Effector memory CD8-positive, alpha-beta T cell (primary cell): ENCODE measurements around the gene SDCBP2.
A peak's percentile ranks its signal among the peaks of the same experiment; 100 is the strongest.

Experiments
- ATAC-seq: fragments of 150-1000 bp; cut with Tn5 transposase; replicated peaks from 2 replicates; pipeline ENCODE4 v1.10.0; 2021; ENCODE audit warnings: mild to moderate bottlenecking, moderate library complexity
- DNase-seq, 3 experiments: peaks; one replicate each; pipeline ENCODE4 v3.0.0; 2021
- H3K27ac Mint-ChIP-seq, 2 donors: one replicate each; pipeline ENCODE4 v1.8.0; 2022; ENCODE audit warnings: mild to moderate bottlenecking in 2 of 2, mixed read lengths in 2 of 2, moderate library complexity in 2 of 2
- H3K27me3 Mint-ChIP-seq, 2 donors: one replicate each; pipeline ENCODE4 v1.8.0; 2022; ENCODE audit warnings: mixed read lengths in 2 of 2
- H3K36me3 Mint-ChIP-seq: one replicate; pipeline ENCODE4 v1.8.0; 2022; ENCODE audit warnings: mild to moderate bottlenecking, moderate library complexity, mixed read lengths; ENCODE audit not compliant: insufficient read depth
- H3K4me1 Mint-ChIP-seq, 2 donors: one replicate each; pipeline ENCODE4 v1.8.0; 2022; ENCODE audit warnings: low read depth in 2 of 2, mixed read lengths in 2 of 2
- H3K4me3 Mint-ChIP-seq, 2 donors: one replicate each; pipeline ENCODE4 v1.8.0; 2022; ENCODE audit warnings: mild to moderate bottlenecking in 2 of 2, mixed read lengths in 2 of 2, moderate library complexity in 2 of 2
- H3K9me3 Mint-ChIP-seq, 2 donors: one replicate each; pipeline ENCODE4 v1.8.0; 2022; ENCODE audit warnings: mixed read lengths in 2 of 2
- total RNA-seq, 9 experiments: gene quantifications; one replicate each; lab custom pipeline; 2026; lab: John Stamatoyannopoulos, UW

SDCBP2 gene
- total RNA-seq: 1.1 to 9.3 (median 2.1) reads per million in 9 experiments

DNA sequence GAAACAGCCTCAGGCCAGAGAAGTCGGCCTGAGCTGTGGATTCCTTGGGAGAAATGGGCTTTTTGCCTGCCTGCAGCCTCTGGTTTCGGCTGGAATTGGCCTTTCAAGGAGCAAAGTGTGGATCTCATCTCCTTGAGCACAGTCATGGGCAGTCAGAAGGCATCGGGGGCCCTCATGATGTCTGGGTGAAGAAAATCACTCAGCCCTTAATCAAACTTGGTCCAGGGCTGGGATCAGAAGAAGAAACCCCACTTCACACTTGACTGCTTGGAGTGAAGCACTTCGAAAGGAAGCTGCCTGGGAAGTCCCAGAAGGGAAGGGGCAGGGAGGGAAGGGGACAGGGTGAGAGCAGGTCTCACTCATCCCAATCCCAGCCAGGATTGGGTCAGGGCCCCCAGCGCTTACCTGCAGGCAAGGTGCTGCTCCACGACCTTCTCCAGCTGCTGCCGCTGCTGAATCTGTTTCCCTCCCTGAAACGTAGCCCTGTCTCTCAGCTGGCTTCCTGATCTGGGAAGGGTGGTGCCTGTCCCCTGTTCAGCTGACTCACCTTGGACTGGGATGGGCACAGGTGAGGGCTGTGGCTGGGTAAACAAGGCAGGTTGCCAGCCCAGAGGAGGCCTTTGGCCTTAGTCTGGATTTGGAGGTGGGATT is at the start of gene SDCBP2:
Gene SDCBP2, minus strand, starts transcription at position 460 of the 651 bp plus-strand sequence. CDS start 8,723 bp downstream, outside the sequence.
- no peaks in the 10 kb centered on the region for H3K27me3 Mint-ChIP-seq
- no peaks in the 10 kb centered on the region for H3K9me3 Mint-ChIP-seq
- H3K36me3 Mint-ChIP-seq: peaks cover 6% of the 10 kb centered on the region
- H3K4me1 Mint-ChIP-seq: peaks cover 24 to 29% of the 10 kb centered on the region in 2 donors
- H3K4me3 Mint-ChIP-seq: no peak within 1 kb of the TSS
- DNase-seq: no peak
- peak within 1 kb of the TSS; percentile 47 to 92 for H3K27ac Mint-ChIP-seq
- no peak for ATAC-seq

- Mint-ChIP-seq H3K27ac (no peak overlapping the region), H3K36me3 (peaks cover 34% of the 10 kb centered on the region), H3K27me3 (no peaks in the 10 kb centered on the region), H3K9me3 (no peaks in the 10 kb centered on the region), H3K4me1 (peaks cover 39 to 77% of the 10 kb centered on the region in 2 donors), H3K4me3 (no peak overlapping the region)
- DNase-seq: no peak
- no peak for ATAC-seq
These were observed 49.8 kb upstream of the SDCBP2 start for GRCh38 chr20:1378735-1379125.

DNA sequence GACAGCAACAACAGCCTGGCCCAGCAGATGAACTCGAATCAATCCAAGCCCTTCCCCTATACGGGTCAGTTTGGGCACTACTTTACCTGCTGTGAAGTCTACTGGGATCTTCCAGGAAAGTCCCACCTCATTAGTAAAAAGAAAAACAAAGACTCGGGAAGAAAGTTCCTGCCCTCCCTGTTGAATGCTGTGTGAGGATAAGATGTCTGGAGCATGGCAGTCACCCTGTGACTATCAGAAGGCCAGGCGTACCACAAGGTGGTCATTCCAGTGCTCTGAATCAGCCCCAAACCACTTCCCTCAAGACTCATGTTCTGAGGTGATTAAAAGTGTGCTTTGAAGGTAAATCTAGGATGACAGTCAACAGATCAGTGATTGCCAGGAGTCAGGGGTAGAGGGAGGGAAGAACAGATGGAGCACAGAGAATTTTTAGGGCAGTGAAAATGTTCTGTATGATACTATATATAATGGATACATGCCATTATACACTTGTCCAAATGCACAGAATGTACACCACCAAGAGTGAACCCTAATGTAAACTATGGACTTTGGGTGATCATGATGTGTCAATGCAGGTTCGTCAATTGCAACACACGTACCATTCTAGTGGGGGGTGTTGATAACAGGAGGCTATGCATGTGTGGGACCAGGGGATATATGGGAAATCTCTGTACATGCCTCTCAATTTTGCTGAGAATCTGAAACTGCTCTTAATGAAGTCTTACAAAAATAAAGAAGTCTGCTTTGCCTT is 49.2 kb upstream of the SDCBP2 start:
- DNase-seq (no peak), ATAC-seq (no peak)
- Mint-ChIP-seq H3K4me3 (no peak overlapping the region), H3K4me1 (peaks cover 42 to 79% of the 10 kb centered on the region in 2 donors), H3K9me3 (no peaks in the 10 kb centered on the region), H3K27ac (peak overlapping the region; percentile 44 to 52), H3K36me3 (peaks cover 33% of the 10 kb centered on the region), H3K27me3 (no peaks in the 10 kb centered on the region)

- Mint-ChIP-seq H3K27me3 (no peaks in the 10 kb centered on the region), H3K4me3 (no peak overlapping the region), H3K36me3 (peaks cover 33% of the 10 kb centered on the region), H3K4me1 (peaks cover 42 to 73% of the 10 kb centered on the region in 2 donors), H3K27ac (peak overlapping the region; percentile 62 to 78), H3K9me3 (no peaks in the 10 kb centered on the region)
- no peak for ATAC-seq
- no peak for DNase-seq
These were observed 48.5 kb upstream of the SDCBP2 start for GRCh38 chr20:1377341-1377871.

DNA sequence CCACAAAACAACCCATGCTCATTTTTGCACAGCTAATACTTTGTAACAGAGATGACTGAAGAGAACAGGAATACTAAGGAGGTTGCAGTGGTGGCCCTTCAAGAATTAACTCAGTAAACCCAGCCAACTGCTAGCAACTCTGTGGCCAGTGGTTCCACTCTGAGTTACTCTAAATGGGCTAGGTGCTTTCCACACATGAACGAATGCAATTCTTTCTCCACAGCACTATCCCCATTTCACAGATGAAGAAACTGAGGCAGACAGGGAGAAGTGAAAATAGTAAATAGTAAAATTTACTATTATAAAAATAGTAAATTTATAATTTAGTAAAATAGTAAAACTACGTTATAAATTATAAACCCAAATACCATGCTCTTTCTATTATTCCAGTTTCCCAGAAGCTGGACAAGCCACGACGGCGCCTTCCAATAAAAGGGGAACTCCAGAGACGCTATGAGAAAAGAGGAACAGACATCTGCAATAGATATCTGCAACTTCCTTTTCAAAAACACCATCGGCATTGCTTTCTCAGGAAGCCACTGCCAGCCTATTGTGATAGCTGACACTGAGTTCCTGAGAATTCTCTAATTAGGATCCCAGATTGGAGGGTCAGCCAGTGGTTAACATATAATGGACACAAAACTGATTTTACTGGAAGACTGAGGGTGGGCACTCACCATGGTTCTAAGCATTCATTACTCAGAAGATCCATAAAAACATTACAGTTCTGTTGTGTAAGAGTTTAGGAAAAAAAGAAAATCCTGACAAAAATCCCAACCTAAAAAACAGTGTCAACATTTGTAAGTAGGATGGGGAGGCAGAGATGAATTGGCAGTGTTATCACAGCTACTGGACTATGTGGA is 47.7 kb upstream of the SDCBP2 start:
- DNase-seq (no peak), ATAC-seq (no peak)
- Mint-ChIP-seq H3K36me3 (peaks cover 35% of the 10 kb centered on the region), H3K9me3 (no peaks in the 10 kb centered on the region), H3K27me3 (no peaks in the 10 kb centered on the region), H3K27ac (peak overlapping the region; percentile 62 to 78), H3K4me3 (no peak overlapping the region), H3K4me1 (peaks cover 44 to 67% of the 10 kb centered on the region in 2 donors)

DNA sequence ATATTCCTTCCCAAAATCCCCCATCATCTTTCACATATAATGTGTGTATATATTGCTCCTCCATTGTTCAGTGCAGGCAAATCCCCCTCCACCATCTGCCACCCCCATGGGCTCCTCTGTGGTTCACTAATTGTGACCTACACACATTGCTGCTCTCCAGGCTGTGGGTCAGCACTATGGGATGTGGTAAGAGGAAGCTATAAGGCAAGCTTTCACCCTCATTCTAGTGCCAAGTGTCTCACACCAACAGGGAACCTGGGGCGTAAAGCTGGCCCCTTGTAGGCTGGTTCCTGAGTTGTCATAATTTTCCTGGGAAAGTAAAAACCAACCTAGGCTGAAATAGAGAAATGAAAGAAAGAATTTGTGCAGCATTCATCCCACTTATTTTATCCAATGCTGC is 47.1 kb upstream of the SDCBP2 start:
- H3K4me3 Mint-ChIP-seq: no peak overlapping the region
- no peaks in the 10 kb centered on the region for H3K9me3 Mint-ChIP-seq
- H3K36me3 Mint-ChIP-seq: peaks cover 40% of the 10 kb centered on the region
- H3K27me3 Mint-ChIP-seq: no peaks in the 10 kb centered on the region
- no peak for DNase-seq
- peak overlapping the region in 1 of 2 donors; percentile 12 for H3K27ac Mint-ChIP-seq
- no peak for ATAC-seq
- H3K4me1 Mint-ChIP-seq: peaks cover 44 to 60% of the 10 kb centered on the region in 2 donors

- Mint-ChIP-seq H3K4me1 (peaks cover 43 to 55% of the 10 kb centered on the region in 2 donors), H3K27ac (peak overlapping the region in 1 of 2 donors; percentile 12), H3K36me3 (peaks cover 43% of the 10 kb centered on the region), H3K4me3 (no peak overlapping the region), H3K27me3 (no peaks in the 10 kb centered on the region), H3K9me3 (no peaks in the 10 kb centered on the region)
- no peak for ATAC-seq
- no peak for DNase-seq
These were observed 46.6 kb upstream of the SDCBP2 start for GRCh38 chr20:1375515-1375914.

GRCh38 chr20:1374246-1374645 is 45.3 kb upstream of the SDCBP2 start:
- no peak overlapping the region for H3K4me3 Mint-ChIP-seq
- H3K9me3 Mint-ChIP-seq: no peaks in the 10 kb centered on the region
- H3K27ac Mint-ChIP-seq: no peak overlapping the region
- ATAC-seq (no peak), DNase-seq (no peak)
- peaks cover 30 to 43% of the 10 kb centered on the region in 2 donors for H3K4me1 Mint-ChIP-seq
- peaks cover 40% of the 10 kb centered on the region for H3K36me3 Mint-ChIP-seq
- H3K27me3 Mint-ChIP-seq: no peaks in the 10 kb centered on the region

DNA sequence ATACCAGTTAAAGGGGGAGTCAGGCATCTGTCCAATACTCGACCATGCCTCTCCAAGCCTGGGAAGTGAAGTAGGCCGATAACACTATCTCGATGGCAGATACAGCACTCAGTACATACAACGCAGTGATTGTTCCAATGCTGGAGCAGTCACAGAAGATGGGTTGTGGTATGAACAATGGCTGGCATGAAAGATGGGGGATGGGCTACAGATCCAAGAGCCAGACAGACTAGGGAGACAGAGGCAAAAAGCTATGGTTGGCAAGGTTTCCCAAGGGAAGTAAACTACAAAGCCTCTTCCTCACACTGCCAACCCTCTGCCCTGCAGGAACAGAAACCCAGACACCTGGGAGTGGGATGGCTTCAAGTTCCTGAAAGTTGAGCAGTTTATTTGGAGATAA is 44.7 kb upstream of the SDCBP2 start:
- peaks cover 43% of the 10 kb centered on the region for H3K36me3 Mint-ChIP-seq
- ATAC-seq: no peak
- H3K4me3 Mint-ChIP-seq: no peak overlapping the region
- no peak for DNase-seq
- peak overlapping the region in 1 of 2 donors; percentile 62 for H3K27ac Mint-ChIP-seq
- peaks cover 30 to 36% of the 10 kb centered on the region in 2 donors for H3K4me1 Mint-ChIP-seq
- H3K9me3 Mint-ChIP-seq: no peaks in the 10 kb centered on the region
- no peaks in the 10 kb centered on the region for H3K27me3 Mint-ChIP-seq

DNA sequence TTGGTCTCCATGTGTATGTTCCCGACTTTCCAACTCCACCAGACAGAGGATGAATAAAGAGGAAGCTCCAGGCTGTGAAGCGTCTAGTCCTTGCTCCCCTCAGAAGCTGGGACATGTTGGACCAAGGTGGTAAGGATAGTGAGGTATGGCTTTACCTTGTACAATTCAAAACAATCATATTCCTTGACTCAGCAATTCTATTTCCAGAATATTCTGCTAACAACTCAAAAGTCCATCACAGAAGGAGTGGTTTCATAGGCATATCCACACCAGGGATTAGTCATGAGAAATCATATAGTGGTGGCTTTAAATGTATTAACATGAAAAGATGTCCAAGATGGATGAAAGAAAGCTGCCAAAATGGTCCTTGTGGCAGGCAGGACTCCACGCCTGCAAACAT is 44.1 kb upstream of the SDCBP2 start:
- Mint-ChIP-seq H3K27ac (no peak overlapping the region), H3K36me3 (peaks cover 49% of the 10 kb centered on the region), H3K27me3 (no peaks in the 10 kb centered on the region), H3K4me1 (peaks cover 30 to 31% of the 10 kb centered on the region in 2 donors), H3K9me3 (no peaks in the 10 kb centered on the region), H3K4me3 (no peak overlapping the region)
- no peak for ATAC-seq
- DNase-seq: no peak

- ATAC-seq (no peak), DNase-seq (no peak)
- no peaks in the 10 kb centered on the region for H3K9me3 Mint-ChIP-seq
- peaks cover 53% of the 10 kb centered on the region for H3K36me3 Mint-ChIP-seq
- no peaks in the 10 kb centered on the region for H3K27me3 Mint-ChIP-seq
- H3K27ac Mint-ChIP-seq: peak overlapping the region; percentile 41 to 62
- H3K4me3 Mint-ChIP-seq: no peak overlapping the region
- peaks cover 20 to 23% of the 10 kb centered on the region in 2 donors for H3K4me1 Mint-ChIP-seq
These were observed 43.0 kb upstream of the SDCBP2 start for GRCh38 chr20:1371830-1372539.

GRCh38 chr20:1371202-1371782 is 42.4 kb upstream of the SDCBP2 start:
- H3K27ac Mint-ChIP-seq: peak overlapping the region; percentile 41 to 62
- peaks cover 51% of the 10 kb centered on the region for H3K36me3 Mint-ChIP-seq
- no peaks in the 10 kb centered on the region for H3K9me3 Mint-ChIP-seq
- ATAC-seq: no peak
- no peak overlapping the region for H3K4me3 Mint-ChIP-seq
- peaks cover 13 to 21% of the 10 kb centered on the region in 2 donors for H3K4me1 Mint-ChIP-seq
- DNase-seq: no peak
- H3K27me3 Mint-ChIP-seq: no peaks in the 10 kb centered on the region
